Erythroblast (primary cell): ENCODE measurements around the gene ABHD11.

ENCODE experiments used
- GATA1 ChIP-seq: IDR thresholded peaks from 2 replicates; pipeline ENCODE4 v1.6.1; 2011; ENCODE audit warnings: low read depth, mild to moderate bottlenecking, control low read depth, low read length, moderate library complexity
- POLR2A ChIP-seq: IDR thresholded peaks from 2 replicates; pipeline ENCODE4 v1.6.1; 2011; ENCODE audit warnings: mild to moderate bottlenecking, low read length

- TF ChIP-seq POLR2A (no peak), GATA1 (no peak)
Observed at GRCh38 chr7:73740212-73740611, 1.6 kb upstream of the ABHD11 start.
